H9 (cell line): ENCODE results near the gene TNKS1BP1. TPM values are rescaled to one million over a fixed set of nuclear protein-coding genes. Genes with fewer than 3 reads are reported as not detected.

Experiments used
- DNase-seq: peaks from one replicate; pipeline ENCODE4 v3.0.0-alpha.2; 2017
- H2AFZ ChIP-seq: one replicate; pipeline ENCODE4 v1.6.1; 2013; ENCODE audit warnings: mild to moderate bottlenecking, low read length, control low read depth, moderate library complexity
- H2AK5ac ChIP-seq: 2 replicates; pipeline ENCODE4 v1.6.1; 2013; ENCODE audit warnings: low read length, control low read depth, mixed read lengths; ENCODE audit not compliant: insufficient read length
- H2BK120ac ChIP-seq: one replicate; pipeline ENCODE4 v1.6.1; 2013; ENCODE audit warnings: low read depth, mild to moderate bottlenecking, low read length, control low read depth, inconsistent platforms; ENCODE audit not compliant: poor library complexity, severe bottlenecking
- H2BK12ac ChIP-seq: 2 replicates; pipeline ENCODE4 v1.6.1; 2013; ENCODE audit warnings: low read length, control low read depth, mixed read lengths, low read depth; ENCODE audit not compliant: insufficient read length
- H2BK15ac ChIP-seq: 2 replicates; pipeline ENCODE4 v1.6.1; 2013; ENCODE audit warnings: low read depth, low read length, control low read depth
- H2BK20ac ChIP-seq: one replicate; pipeline ENCODE4 v1.6.1; 2013; ENCODE audit warnings: low read depth, mild to moderate bottlenecking, low read length, control low read depth, inconsistent platforms; ENCODE audit not compliant: poor library complexity, severe bottlenecking
- H2BK5ac ChIP-seq: 2 replicates; pipeline ENCODE4 v1.6.1; 2013; ENCODE audit warnings: low read length, control low read depth, mixed read lengths; ENCODE audit not compliant: insufficient read length
- H3K14ac ChIP-seq: 2 replicates; pipeline ENCODE4 v1.6.1; 2013; ENCODE audit warnings: low read length, control low read depth; ENCODE audit not compliant: insufficient read depth
- H3K18ac ChIP-seq: 2 replicates; pipeline ENCODE4 v1.6.1; 2013; ENCODE audit warnings: low read depth, mild to moderate bottlenecking, mixed read lengths, low read length, control low read depth; ENCODE audit not compliant: insufficient read length
- H3K23ac ChIP-seq: 2 replicates; pipeline ENCODE4 v1.6.1; 2013; ENCODE audit warnings: low read length, control low read depth, mixed read lengths, low read depth; ENCODE audit not compliant: insufficient read length
- H3K23me2 ChIP-seq: 2 replicates; pipeline ENCODE4 v1.6.1; 2013; ENCODE audit warnings: low read depth, mild to moderate bottlenecking, mixed read lengths, low read length, control low read depth; ENCODE audit not compliant: insufficient read length, poor library complexity, severe bottlenecking
- H3K27ac ChIP-seq: 2 replicates; pipeline ENCODE4 v1.5.1; 2013; ENCODE audit warnings: low read length, control low read depth, mixed read lengths, low read depth; ENCODE audit not compliant: insufficient read length
- H3K27me3 ChIP-seq: 2 replicates; pipeline ENCODE4 v1.6.1; 2013; ENCODE audit warnings: low read length, control low read depth, inconsistent platforms; ENCODE audit not compliant: insufficient read depth
- H3K4ac ChIP-seq: 2 replicates; pipeline ENCODE4 v1.6.1; 2013; ENCODE audit warnings: low read depth, mild to moderate bottlenecking, control low read depth, inconsistent platforms, low read length, moderate library complexity
- H3K4me1 ChIP-seq: 2 replicates; pipeline ENCODE4 v1.6.1; 2013; ENCODE audit warnings: low read length, control low read depth, inconsistent platforms; ENCODE audit not compliant: insufficient read depth
- H3K4me2 ChIP-seq: 2 replicates; pipeline ENCODE4 v1.6.1; 2013; ENCODE audit warnings: low read length, control low read depth, mixed read lengths; ENCODE audit not compliant: insufficient read length, insufficient read depth
- H3K56ac ChIP-seq: 2 replicates; pipeline ENCODE4 v1.6.1; 2013; ENCODE audit warnings: low read depth, mild to moderate bottlenecking, mixed read lengths, low read length, control low read depth; ENCODE audit not compliant: insufficient read length
- H3K79me1 ChIP-seq: 2 replicates; pipeline ENCODE4 v1.6.1; 2013; ENCODE audit warnings: low read depth, mild to moderate bottlenecking, moderate library complexity, low read length, control low read depth, inconsistent platforms; ENCODE audit not compliant: insufficient read depth, poor library complexity, severe bottlenecking
- H3K79me2 ChIP-seq: 2 replicates; pipeline ENCODE4 v1.6.1; 2013; ENCODE audit warnings: low read length, control low read depth, inconsistent platforms; ENCODE audit not compliant: insufficient read depth
- H3K9ac ChIP-seq: 2 replicates; pipeline ENCODE4 v1.6.1; 2013; ENCODE audit warnings: low read length, control low read depth, mixed read lengths; ENCODE audit not compliant: insufficient read length; ENCODE audit errors: extremely low read depth
- H3K9me3 ChIP-seq: one replicate; pipeline ENCODE4 v1.6.1; 2013; ENCODE audit warnings: low read depth, low read length, inconsistent platforms; ENCODE audit not compliant: control insufficient read depth
- H3T11ph ChIP-seq: one replicate; pipeline ENCODE4 v1.6.1; 2013; ENCODE audit warnings: mild to moderate bottlenecking, low read length, control low read depth, inconsistent platforms
- H4K20me1 ChIP-seq: one replicate; pipeline ENCODE4 v1.6.1; 2013; ENCODE audit not compliant: control insufficient read depth, insufficient read length, insufficient read depth
- H4K5ac ChIP-seq: 2 replicates; pipeline ENCODE4 v1.6.1; 2013; ENCODE audit warnings: low read depth, mild to moderate bottlenecking, mixed read lengths, low read length, control low read depth; ENCODE audit not compliant: insufficient read length
- H4K8ac ChIP-seq: replicated peaks from 2 replicates; pipeline ENCODE4 v1.6.1; 2013; ENCODE audit warnings: low read length, control low read depth, mixed read lengths, low read depth; ENCODE audit not compliant: insufficient read length
- H4K91ac ChIP-seq: 2 replicates; pipeline ENCODE4 v1.6.1; 2013; ENCODE audit warnings: low read depth, mild to moderate bottlenecking, moderate library complexity, mixed read lengths, low read length, control low read depth; ENCODE audit not compliant: insufficient read length
- H3K27ac Mint-ChIP-seq, 3 experiments: 2 replicates in 2 of 3; 3 replicates in 1 of 3; pipeline ENCODE4 v1.8.0; 2020 to 2021; ENCODE audit warnings: mixed read lengths in 3 of 3, mild to moderate bottlenecking in 1 of 3, moderate library complexity in 1 of 3
- H3K27me3 Mint-ChIP-seq: 2 replicates; pipeline ENCODE4 v1.8.0; 2021; ENCODE audit warnings: low read depth, mild to moderate bottlenecking, moderate library complexity, mixed read lengths
- H3K36me3 Mint-ChIP-seq, 3 experiments: 2 replicates in 2 of 3; 3 replicates in 1 of 3; pipeline ENCODE4 v1.8.0; 2020 to 2021; ENCODE audit warnings: low read depth in 3 of 3, mixed read lengths in 3 of 3; ENCODE audit not compliant: insufficient read depth in 1 of 3
- H3K4me1 Mint-ChIP-seq, 2 experiments: 2 replicates each; pipeline ENCODE4 v1.8.0; 2020; ENCODE audit warnings: mixed read lengths in 2 of 2
- H3K4me3 Mint-ChIP-seq, 2 experiments: 2 replicates in 1 of 2; 3 replicates in 1 of 2; pipeline ENCODE4 v1.8.0; 2020 to 2021; ENCODE audit warnings: mild to moderate bottlenecking in 2 of 2, mixed read lengths in 2 of 2, moderate library complexity in 1 of 2
- H3K9me3 Mint-ChIP-seq, 2 experiments: 2 replicates in 1 of 2; 3 replicates in 1 of 2; pipeline ENCODE4 v1.8.0; 2020; ENCODE audit warnings: mild to moderate bottlenecking in 2 of 2, mixed read lengths in 2 of 2, moderate library complexity in 1 of 2
- CTCF ChIP-seq: fragments of 200-600 bp; sonication (generic); conservative IDR thresholded peaks from 3 replicates; pipeline ENCODE4 v1.8.0; 2021; ENCODE audit warnings: antibody characterized with exemption, mild to moderate bottlenecking
- WGBS: extraction: QIAGEN DNeasy Blood & Tissue Kit; methylation state at CpG from one replicate; pipeline ENCODE4 v1.1.7; 2013; ENCODE audit warnings: missing lambda C conversion rate, low lambda C conversion rate, mixed read lengths; ENCODE audit not compliant: insufficient read length; ENCODE audit errors: extremely low coverage; 5-methylcytosine and 5-hydroxymethylcytosine counted together
- total RNA-seq: library from RNA; stranded (reverse); gene quantifications from 2 replicates; pipeline ENCODE4 v1.2.1, GENCODE V29; 2021

Gene TNKS1BP1
- total RNA-seq, 1 experiment from 2014 or later = 130 TPM

GRCh38 chr11:57353852-57354251 lies 29.1 kb upstream of the TNKS1BP1 start:
- Mint-ChIP-seq H3K4me1 (peaks cover 22 to 33% of the 10 kb centered on the region in 2 experiments), H3K4me3 (no peak overlapping the region), H3K36me3 (peaks cover 0 to 5% (median 0%) of the 10 kb centered on the region in 3 experiments; a peak in 2 of 7 replicates), H3K9me3 (peaks cover 3 to 8% of the 10 kb centered on the region in 2 experiments; a peak in 4 of 5 replicates), H3K27me3 (peaks cover 24% of the 10 kb centered on the region), H3K27ac (no peak overlapping the region)
- H2BK20ac ChIP-seq = no peak overlapping the region
- no peak overlapping the region for H3K14ac ChIP-seq
- no peaks in the 10 kb centered on the region for H3K79me1 ChIP-seq
- no peaks in the 10 kb centered on the region for H3K9me3 ChIP-seq
- no peak overlapping the region for H2BK15ac ChIP-seq
- H2BK12ac ChIP-seq = no peak overlapping the region
- DNase-seq = no peak
- no peak overlapping the region for H3K4me2 ChIP-seq
- no peak overlapping the region for H3K18ac ChIP-seq
- H3K23me2 ChIP-seq = peaks cover 5% of the 10 kb centered on the region
- no peak for TF ChIP-seq CTCF
- no peak overlapping the region for H3K23ac ChIP-seq
- H4K20me1 ChIP-seq = no peaks in the 10 kb centered on the region
- no peak overlapping the region for H4K8ac ChIP-seq
- no peak overlapping the region for H3K4ac ChIP-seq
- no peak overlapping the region for H3K56ac ChIP-seq
- no peak overlapping the region for H3K27ac ChIP-seq
- H3K79me2 ChIP-seq = no peaks in the 10 kb centered on the region
- H3K9ac ChIP-seq = no peak overlapping the region
- no peak overlapping the region for H4K5ac ChIP-seq
- H4K91ac ChIP-seq = no peak overlapping the region
- H2BK5ac ChIP-seq = no peak overlapping the region
- no peak overlapping the region for H3T11ph ChIP-seq
- no peak overlapping the region for H2AFZ ChIP-seq
- no CpG with 5 or more reads among the region's 4 CpGs for WGBS
- no peak overlapping the region for H2BK120ac ChIP-seq
- no peak overlapping the region for H2AK5ac ChIP-seq
- H3K27me3 ChIP-seq = no peaks in the 10 kb centered on the region
- no peaks in the 10 kb centered on the region for H3K4me1 ChIP-seq
